ENCODE results near the gene ADD1. TPM values are rescaled to one million over a fixed set of nuclear protein-coding genes. Genes with fewer than 3 reads are reported as not detected.
A peak's percentile ranks its signal among the peaks of the same experiment; 100 is the strongest.

ADD1 gene
- total RNA-seq, 1 donor from 2014 or later = 213 TPM

DNA sequence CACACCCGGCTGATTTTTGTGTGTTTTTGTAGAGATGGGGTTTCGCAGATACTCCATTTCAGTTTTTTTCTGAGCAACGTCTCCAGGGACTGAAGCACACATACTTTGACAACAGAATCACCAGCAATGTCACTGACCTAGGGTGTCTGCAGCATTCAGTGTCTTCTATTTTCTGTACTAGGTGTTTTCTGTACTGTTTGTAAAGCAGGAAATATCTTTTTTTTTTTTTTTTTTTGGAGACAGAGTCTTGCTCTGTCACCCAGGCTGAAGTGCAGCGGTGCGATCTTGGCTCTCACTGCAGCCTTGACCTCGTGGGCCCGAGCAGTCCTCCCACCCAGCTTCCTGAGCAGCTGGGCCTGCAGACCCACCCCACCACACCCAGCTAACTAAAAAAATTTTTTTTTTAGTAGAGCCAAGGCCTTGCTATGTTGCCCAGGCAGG is 8.9 kb downstream of the ADD1 start:
- DNase-seq (ENCODE audit: low spot score) = no peak
- intact Hi-C loops (cut with DNase I) = no loop called here

DNA sequence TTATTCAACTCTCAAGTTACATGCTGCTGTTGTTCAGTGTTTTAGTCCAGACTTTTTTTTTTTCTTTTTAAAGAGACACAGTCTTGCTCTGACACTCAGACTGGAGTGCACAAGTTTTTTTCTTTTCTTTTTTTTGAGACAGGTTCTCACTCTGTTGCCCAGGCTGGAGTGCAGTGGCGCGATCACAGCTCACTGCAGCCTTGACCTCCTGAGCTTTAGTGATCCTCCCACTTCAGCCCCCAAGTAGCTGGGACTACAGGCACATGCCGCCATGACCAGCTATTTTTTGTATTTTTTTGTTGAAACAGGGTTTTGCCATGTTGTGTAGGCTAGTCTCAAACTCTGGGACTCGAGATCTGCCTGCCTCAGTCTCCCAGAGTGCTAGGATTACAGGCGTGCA is 11.9 kb downstream of the ADD1 start:
- intact Hi-C loops (cut with DNase I) = no loop called here
- no peak for DNase-seq (ENCODE audit: low spot score)

DNA sequence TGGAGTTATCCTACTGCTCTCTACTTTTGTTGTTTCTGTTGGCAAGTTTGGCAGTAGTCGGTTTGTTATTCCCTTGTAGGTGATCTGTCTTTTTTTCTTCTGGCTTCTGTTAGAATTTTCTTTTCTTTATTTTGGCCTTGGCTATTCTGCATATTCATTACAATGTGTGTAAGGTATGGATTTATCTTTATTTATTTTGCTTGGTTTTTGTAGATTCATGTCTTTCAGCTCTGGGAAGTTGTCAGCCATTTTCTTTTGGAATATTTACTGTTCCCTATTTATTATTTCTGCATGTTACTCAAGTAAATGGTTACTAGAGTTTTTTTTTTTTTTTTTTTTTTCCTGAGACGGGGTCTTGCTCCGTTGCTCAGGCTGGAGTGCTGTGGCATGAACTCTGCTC is 12.6 kb downstream of the ADD1 start:
- intact Hi-C loops (cut with DNase I) = no loop called here
- DNase-seq (ENCODE audit: low spot score) = no peak

DNA sequence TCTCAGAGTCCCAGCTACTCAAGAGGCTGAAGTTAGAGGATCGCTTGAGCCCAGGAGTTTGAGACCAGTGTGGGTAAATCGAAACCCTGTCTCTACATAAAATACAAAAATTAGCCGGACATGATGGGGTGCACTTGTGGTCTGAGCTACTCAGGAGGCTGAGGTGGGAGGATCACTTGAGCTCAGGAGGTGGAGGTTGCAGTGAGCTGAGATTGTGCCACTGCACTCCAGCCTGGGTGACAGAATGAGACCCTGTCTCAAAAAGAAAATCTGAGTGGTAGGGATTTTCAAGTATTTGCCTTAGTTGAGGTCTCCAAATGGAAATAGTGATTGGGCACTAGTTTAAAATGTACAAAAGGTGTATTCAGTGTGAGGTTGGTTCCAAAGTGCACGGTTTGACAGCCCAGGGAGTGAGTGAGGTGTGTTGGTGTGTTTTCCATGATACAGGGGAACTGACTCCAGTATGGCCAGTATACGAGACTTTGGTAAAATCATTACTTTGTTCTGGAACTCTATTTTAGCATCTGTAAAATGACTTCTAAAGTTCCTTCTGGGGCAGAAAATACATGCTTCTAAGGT is 13.8 kb downstream of the ADD1 start:
- intact Hi-C loops (cut with DNase I) = no loop called here

DNA sequence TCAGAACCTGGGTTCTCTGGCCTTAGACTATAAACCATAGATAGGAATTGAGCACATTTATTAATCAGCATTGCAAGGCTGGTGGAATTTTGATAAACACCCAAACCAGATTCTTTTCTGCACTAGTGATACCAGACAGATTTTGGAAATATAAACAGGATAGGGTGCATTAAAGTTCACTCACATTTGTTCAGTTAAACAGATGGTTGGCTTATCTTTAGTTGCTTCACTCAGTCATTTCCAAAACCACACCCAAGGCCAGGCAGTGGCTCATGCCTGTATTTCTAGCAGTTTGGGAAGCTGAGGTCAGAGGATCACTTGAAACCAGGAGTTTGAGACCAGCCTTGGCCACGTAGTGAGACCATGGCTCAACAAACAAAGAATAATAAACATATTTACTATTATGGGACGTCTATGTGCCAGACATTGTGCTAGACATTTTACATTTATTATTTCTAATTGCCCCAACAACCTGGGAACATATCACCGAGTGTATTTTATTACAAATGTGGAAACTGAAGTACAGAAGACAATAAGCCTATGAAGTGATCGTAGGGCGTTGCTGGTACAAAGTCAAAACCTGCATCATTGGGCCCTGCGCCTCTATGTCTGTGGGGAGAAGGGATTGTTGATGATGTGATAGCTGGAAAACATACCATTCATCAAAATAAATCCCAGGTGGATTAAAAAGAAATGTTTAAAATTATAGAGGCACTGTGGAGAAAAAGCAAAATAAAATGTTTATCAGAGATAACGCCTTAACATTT is 15.0 kb downstream of the ADD1 start:
- intact Hi-C loops (cut with DNase I) = no loop called here
- no peak for DNase-seq (ENCODE audit: low spot score)

More for the DNA sequence above, 13.8 kb downstream of the ADD1 start:
- no peak for DNase-seq (ENCODE audit: low spot score)

DNA sequence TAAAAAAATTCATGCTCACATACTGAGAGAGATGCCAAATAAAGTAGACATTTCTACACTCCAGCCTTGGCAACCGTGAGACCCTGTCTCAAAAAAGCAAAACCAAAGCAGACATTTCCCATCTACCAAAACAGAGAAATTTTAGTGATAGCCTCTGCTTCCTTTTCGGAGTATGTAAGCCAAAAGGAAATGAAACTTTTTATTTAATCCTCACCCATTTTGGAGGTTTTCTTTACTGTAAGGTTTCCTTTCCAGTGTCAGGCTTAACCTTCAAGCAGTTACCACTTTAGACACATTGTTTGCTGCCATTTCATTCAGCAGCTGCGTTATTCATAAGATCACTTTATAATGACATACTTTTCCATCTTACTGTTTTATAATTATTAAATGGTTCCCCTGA is 15.9 kb downstream of the ADD1 start:
- intact Hi-C loops (cut with DNase I) = no loop called here
- no peak for DNase-seq (ENCODE audit: low spot score)

DNA sequence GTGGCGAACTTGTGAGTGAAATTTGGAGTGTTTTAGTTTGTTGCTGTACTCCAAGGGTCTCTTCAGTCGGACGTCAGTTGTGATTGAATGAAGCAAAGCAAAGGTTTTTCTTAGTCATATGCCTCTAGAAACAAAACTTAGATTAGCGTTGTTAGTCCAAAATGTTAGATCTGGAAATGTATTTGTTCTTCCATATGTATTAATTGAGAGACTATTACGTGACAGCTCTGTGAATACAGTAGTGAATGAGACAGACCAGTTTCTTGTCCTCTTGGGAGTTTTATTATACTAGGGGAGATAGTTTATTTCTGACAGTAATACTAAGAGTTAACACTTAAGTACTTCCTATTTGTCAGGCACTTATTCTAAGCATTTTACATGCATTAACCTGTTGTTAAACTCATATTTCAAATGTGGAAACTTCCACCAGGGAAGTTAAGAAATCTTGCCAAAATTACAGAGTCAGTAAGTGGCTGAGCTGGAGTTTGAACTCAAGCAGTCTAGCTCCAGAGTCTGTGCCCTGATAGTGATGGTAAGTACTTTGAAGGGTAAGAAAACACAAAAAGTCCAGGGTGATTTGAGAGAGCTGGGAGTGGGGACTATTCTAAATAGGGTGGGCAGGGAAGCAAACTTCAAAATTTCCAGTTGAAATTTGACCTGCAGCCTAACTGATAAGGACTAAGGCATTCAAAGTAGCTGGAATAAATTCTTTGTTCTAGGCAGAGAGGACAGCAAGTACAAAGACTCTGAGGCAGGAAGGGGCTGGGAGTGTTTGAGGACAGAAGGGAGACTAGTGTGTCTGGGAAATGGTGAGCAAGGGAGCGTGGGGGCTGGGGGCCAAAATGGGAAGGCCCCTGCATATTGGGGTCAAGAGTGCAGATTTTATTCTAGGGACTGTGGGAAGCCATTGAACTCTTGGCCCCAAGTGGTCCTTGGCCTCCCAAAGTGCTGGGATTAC is 17.0 kb downstream of the ADD1 start:
- peak; percentile 82 for DNase-seq (ENCODE audit: low spot score)
- intact Hi-C loops (cut with DNase I) = no loop called here

DNA sequence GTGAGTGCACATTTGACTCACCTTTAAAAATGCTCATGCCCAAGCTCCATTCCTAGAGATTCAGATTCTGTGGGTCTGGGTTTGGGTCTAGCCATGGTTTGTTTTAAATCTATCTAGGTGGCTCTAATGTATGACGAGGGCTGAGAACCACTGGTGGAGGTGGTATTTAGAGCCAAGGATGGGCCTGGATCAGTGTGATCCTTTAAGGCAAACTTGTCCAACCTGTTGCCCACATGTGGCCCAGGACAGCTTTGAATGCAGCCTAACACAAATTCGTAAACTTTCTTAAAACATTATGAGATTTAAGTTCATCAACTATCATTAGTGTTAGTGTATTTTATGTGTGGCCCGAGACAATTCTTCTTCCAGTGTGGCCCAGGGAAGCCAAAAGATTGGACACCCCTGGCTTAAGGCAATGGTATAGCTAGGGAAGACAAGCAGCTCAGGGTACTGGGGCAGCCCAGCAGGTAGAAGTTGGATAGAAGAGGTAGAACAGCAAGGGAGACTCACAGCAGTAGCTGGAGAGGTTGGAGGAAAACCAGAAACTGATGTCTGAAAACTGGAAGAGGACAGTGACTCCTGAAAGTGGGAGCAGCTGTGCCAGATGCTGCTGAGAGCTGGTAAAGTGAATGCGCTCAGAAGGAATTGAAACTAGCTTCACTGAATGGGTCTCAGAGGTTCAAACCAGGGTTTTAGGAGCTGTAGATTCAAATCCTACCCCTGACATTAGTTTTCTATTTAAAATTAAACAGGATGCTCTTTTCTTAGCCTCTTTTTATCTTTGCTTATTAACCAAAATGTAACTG is 18.2 kb downstream of the ADD1 start:
- DNase-seq (ENCODE audit: low spot score) = no peak
- intact Hi-C loops (cut with DNase I) = no loop called here

DNA sequence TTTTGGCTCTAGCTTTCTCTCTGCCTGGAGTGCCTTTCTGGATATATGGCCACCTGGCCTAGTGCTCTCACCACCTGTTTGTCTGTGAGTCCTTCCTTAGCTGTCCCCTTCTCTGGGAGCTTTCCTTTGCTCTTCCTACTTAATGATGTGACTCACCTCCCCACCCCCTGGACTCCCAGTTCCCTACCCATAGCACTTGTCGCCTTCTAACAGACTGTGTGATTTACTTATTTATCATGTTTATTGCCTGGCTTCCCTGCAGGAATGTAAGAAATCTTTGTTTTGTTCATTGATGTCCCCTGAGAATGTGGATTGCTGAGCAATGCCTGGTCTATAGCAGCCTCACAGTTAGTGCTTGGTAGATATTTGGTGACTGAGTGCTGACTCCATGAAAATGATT is 18.9 kb downstream of the ADD1 start:
- DNase-seq (ENCODE audit: low spot score) = no peak
- intact Hi-C loops (cut with DNase I) = no loop called here

DNA sequence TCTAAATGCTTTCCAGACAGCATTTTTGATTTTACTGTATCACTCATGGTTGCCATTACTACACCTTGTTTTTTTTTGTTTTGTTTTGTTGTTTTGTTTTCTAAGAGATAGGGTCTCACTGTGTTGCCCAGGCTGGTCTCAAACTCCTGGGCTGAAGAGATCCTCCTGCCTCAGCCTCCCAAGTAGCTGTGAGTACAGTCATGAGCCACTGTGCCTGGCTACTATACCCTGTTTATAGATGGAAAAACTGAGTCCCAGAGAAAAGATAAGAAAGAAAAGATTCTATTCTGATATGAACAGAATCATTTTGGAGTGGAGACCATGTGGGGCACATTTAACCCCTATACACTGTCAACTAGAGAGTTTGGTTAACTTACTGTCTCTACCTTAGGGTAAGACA is 20.0 kb downstream of the ADD1 start:
- intact Hi-C loops (cut with DNase I) = no loop called here

DNA sequence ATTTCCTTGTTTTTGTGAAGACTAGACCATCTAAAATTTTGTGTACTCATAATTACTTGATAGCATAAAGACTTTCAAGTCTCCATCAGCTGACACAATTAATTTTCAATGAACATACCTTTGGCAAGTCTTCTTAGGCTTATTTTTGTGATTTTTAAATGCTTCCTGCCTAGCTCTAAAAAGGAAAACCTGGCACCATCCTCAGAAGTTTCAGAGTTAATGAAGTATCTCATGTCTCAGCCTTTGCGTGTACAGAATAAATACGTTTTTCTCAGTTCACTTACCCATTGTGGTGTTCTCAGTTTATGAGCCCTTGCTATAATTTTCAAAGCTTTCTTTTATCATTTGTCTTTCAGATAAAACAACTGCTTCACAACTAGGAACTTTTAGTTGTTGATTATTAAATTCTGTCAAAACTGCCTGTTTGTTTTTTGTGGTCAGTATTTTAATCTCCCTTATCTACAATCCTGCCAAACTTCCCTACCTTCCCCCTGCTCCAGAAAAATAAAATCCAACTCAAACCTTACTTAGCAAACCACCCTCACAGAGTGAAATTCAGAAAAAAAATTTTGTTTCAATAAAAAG is 21.6 kb downstream of the ADD1 start:
- DNase-seq (ENCODE audit: low spot score) = no peak
- intact Hi-C loops (cut with DNase I) = no loop called here

More for the DNA sequence above, 20.0 kb downstream of the ADD1 start:
- DNase-seq (ENCODE audit: low spot score) = no peak

DNA sequence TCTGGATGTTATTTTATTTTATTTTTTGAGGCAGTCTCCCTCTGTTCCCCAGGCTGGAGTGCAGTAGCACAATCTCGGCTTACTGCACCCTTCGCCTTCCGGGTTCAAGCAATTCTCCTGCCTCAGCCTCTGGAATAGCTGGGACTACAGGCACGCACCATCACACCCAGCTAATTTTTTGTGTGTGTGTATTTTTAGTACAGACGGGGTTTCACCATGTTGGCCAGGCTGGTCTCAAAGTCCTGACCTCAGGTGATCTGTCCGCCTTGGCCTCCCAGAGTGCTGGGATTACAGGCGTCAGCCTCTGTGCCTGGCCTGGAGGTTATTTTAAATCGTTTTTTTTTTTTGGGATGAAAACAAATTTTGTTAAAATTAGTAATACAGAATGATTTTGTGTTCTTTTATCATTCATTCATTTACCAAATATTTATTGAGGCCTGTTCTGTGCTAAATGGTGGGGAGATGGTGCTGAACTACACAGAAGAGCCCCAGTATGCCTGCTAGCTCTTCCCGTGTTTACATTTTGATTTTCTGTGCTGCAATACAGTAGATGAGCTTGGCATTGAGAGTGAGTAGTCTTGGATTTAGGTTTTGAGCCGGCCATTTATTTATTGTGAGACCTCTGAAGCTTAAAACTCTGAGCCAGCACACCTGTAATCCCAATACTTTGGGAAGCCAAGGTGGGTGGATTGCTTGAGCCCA is 22.7 kb downstream of the ADD1 start:
- no peak for DNase-seq (ENCODE audit: low spot score)
- intact Hi-C loops (cut with DNase I) = no loop called here

DNA sequence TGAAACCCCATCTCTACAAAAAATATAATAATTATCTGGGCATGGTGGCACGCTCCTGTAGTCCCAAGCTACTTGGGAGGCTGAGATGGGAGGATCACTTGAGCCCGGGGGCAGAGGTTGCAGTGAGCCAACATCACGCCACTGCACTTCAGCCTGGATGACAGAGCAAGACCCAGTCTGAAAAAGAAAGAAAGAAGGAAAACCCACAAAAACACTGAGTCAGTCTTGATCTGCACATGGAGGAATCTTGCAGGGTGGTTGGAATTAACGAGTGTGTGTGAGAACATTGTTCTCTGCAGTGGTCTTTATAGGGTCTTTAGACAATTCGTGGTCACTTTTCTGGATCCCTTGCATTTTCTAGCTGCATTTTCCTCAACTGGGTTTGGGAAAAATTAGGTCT is 23.2 kb downstream of the ADD1 start:
- DNase-seq (ENCODE audit: low spot score) = no peak
- intact Hi-C loops (cut with DNase I) = no loop called here

DNA sequence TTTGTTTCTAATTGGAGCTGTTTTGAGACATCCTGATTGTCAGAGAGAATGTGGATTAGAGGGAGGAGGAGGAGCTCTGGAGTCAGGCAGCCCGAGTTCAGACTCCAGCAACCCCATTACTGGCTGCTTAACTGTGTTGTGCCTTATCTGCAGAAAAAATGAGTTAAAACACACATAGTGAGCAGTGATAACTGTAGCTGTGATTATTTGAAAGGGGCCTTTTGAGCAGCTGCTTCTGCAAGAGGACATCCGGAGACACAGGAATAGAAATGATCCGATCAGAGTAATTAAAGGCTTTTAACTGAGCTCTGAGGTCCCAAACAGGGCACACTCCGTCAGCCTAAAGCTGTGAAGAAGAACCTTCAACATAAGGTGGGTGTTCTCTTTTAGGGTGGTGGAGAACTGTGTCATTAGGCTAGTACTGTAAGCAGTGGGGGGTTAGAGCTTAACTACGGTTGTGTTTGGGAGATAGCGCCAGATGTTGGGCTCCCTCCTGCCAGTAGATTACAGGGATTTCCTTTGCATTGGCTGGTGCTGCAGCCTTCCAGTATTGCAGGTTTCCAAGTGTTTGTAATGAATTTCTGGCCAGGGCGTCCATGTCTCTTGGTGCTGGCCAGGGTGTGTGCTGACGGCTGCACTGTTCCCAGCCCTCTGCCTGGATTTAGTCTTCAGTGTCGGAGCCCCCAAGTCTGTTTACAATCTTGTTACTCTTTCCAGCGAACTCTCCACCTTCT is 24.3 kb downstream of the ADD1 start:
- intact Hi-C loops (cut with DNase I) = no loop called here

DNA sequence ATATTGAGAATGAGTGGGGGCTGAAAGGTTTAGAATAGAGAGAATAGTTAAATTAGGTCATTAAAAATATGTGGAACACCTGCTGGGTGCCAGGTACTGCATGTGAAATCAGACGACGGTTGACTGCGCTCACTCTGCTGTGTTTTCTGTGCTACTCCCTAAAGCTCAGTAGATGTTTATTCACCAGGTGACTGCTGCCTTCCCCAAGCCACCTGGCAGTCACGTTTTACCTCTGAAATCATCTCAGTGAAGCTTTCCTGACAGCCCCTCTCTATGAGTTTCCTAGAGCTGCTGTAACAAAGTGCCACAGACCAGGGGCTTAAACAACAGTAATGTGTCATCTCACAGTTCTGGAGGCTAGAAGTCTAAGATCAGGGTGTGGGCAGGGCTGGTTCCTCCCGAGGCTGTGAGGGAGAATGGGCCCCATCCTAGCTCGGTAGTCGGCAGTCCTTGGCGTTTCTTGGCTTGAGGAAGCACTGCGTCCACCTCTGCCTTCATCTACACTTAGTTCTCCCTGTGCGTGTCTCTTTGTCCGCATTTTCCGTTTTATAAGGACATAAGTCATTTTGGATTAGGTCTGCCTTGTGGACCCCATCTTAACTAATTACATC is 25.3 kb downstream of the ADD1 start:
- intact Hi-C loops (cut with DNase I) = no loop called here
- no peak for DNase-seq (ENCODE audit: low spot score)

More for the DNA sequence above, 24.3 kb downstream of the ADD1 start:
- DNase-seq (ENCODE audit: low spot score) = no peak

DNA sequence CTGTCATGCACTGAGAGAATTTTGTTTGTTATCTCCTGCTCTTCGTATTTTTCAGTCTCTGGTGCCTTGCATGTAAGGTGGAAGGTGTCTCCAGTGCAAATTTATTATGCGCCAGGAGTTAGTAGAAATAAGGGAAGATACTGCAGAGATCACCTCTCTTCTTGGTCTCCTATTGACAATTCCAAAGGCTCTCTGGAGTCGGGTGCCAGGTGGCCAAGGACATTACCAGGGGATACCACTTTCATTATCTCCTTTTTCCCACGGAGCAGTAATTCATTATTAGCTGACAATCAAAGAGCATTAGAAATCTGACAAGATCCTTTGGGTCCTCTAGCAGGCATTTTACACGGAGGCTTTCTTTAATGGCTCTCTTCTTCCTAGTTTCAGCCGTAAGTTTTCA is 26.0 kb downstream of the ADD1 start:
- intact Hi-C loops (cut with DNase I) = no loop called here
- no peak for DNase-seq (ENCODE audit: low spot score)

DNA sequence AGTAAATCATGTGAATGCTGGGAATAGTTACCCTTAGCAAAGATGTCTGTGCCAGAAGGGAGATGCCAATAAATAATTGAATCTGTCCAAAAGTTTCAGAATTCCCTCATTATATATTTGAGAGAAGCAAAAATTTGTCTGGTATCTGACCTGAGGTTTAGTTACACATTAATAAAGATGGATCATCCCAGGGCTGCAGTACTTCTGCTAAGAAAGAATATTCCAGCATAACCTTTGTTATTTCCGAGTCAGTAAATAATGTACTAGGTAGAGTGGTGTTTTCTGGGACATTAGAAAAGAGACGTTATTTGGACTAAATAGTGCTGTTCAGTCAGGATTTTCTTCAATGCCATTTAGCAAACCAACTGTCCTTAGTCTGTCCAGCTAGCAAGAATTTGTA is 26.4 kb downstream of the ADD1 start:
- intact Hi-C loops (cut with DNase I) = no loop called here
- no peak for DNase-seq (ENCODE audit: low spot score)

DNA sequence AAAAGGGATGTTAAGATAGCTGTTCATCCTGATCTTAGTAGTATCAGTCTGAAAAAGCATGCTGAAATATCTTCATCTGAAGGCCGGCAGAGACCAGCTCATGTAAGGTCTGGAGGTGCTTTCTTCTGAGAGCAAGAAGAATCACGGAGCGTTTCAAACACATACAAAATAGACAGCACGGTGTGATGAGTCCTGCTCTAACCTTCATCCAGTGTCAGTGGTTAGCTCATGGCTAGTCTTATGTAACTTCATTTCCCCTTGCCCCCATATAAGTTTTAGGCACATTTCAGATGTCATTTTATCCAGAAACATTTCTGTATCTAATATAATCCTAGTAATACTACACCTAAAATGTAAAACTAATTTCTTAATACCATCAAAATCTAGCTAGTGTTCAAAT is 27.8 kb downstream of the ADD1 start:
- intact Hi-C loops (cut with DNase I) = no loop called here
- DNase-seq (ENCODE audit: low spot score) = no peak
